G401.6 (cell line): ENCODE data around the gene NDUFAF3.

ENCODE experiments used
- FAIRE-seq: peaks from 2 replicates; lab custom pipeline; 2012; peaks lifted over from hg19 to GRCh38; lab: Jason Lieb, UNC

The NDUFAF3 gene

DNA sequence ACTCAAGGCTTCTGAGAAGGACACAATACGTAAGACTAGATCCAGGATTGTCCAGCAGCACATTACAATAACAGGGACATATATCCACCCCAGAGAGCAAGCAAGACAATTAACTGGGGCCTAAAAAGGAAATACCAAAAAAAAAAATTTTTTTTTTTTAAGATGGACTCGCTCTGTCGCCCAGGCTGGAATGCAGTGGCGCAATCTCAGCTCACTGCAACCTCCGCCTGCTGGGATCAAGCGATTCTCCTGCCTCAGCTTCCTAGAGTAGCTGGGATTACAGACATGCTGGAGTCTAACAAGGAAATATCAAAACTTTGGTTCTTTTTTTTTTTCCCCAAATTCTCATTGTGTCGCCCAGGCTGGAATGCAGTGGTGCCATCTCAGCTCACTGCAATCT is 36.1 kb downstream of the NDUFAF3 start:
- no peak for FAIRE-seq
